ENCODE results near the gene BFAR.
A peak's percentile ranks its signal among the peaks of the same experiment; 100 is the strongest.
"Not testable (repeated sequence)": the region's sequence is repeated elsewhere in the genome, so short reads cannot be mapped to it uniquely, and the experiment has no call there.

The BFAR gene, protein sequence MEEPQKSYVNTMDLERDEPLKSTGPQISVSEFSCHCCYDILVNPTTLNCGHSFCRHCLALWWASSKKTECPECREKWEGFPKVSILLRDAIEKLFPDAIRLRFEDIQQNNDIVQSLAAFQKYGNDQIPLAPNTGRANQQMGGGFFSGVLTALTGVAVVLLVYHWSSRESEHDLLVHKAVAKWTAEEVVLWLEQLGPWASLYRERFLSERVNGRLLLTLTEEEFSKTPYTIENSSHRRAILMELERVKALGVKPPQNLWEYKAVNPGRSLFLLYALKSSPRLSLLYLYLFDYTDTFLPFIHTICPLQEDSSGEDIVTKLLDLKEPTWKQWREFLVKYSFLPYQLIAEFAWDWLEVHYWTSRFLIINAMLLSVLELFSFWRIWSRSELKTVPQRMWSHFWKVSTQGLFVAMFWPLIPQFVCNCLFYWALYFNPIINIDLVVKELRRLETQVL

DNA sequence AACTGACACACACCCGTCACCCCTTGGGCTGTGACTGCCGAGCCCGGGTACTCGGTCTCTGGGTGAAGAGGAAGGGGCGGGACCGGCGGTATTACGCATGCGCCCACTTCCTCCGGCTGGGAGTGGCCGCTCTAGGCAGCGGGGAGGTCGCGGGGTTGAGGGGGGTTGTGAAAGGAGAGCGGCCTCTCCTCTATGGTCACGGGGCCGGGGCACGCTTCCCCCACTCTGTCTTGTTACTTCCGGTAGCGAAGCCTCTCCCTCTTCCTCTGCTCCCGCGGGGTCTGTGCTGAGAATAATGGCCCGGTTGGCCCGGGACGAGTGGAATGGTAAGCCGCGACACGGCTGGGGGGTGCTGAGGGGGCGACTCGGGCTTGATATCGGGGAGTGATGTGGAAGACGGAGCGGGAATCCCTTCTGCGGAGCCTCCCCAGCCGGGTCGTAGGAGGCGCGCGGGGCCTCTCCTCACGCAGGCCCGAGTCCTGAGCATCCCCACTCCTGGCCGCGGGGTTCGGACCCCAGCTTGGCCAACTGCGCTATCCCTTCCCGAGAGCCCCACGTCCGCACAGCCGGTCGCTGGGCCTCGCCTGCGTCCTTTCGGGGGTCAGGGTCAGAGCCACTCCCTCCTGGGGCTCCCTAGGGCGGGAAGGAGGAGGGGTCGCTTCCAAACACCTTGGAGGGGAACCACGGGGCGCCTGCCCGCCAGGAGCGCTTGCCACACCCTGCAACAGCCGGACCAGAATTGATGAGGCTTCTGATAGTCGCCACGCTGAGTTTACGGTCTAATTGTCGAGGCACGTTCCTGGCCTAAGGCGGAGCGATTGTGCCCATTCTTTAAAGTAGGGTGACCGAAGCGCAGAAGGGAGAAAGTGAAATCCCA, at the start of gene BFAR:
TSS of gene BFAR (plus strand) at position 259 of the 877 bp plus-strand sequence. CDS start 11,396 bp downstream, outside the sequence.
- peak; percentile 97 for DNase-seq

GRCh38 chr16:14585287-14585686, 47.5 kb upstream of the BFAR start:
- no peak for DNase-seq

- DNase-seq = no peak
Measured at GRCh38 chr16:14586637-14587305, 46.0 kb upstream of the BFAR start.

DNA sequence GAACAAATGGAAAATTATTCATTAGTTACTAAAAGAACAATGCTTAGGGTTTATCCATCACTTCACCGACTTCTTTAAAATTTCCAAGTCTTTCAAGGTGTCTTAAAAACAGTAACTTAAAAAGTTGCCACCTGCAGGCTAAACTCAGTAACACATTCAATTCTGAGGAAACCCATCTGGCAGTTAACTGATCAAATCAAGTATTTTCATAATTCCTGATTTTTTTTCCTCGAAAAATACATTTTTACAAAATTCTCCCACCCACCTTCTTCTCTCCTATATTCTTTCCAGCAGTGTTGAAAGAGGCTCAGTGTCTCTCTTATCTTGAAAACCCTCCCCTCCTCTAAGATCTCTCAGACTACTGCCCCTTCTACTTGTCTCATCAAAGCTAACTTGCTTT, 32.6 kb upstream of the BFAR start:
- peak; percentile 35 for DNase-seq

DNA sequence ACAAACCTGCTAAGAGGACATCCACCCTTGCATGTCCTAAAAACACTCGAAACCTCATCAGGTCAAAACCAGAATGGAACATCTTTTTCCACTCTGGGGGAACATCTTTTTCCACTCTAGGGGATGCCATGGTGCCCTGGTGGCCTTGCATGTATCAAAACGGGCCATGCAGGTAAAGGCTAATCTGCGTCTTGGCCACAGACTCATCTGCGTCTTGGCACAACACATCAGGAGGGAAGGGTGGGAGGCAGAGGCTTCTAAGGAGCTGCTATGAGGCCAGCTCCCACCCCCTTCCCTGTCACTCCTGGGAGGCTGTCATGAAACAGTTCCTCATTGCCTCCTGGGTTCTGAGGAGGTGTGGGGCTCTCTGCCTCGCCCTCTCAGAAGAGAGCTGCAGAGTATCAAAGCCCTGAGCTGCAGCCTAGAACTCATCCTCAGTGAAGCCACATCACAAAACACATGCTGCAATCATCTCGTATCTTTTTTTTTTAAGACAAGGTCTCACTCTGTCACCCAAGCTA, 30.2 kb upstream of the BFAR start:
- DNase-seq = no peak

DNA sequence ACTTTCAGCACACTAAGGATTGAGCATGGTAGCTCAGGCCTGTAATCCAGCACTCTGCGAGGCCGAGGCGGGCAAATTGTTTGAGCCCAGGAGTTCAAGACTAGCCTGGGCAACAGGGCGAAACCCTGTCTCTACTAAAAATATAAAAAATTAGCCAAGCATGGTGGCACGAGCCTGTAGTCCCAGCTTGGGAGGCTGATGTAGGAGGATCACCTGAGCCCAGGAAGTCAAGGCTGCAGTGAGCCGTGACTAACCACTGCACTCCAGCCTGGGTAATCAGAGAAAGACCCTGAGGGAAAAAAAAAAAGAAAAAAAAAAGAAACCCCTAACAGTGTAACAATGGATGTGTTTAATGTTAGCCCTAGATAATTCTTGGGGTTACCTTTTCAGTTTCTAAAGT, 26.6 kb upstream of the BFAR start:
- no peak for DNase-seq

DNA sequence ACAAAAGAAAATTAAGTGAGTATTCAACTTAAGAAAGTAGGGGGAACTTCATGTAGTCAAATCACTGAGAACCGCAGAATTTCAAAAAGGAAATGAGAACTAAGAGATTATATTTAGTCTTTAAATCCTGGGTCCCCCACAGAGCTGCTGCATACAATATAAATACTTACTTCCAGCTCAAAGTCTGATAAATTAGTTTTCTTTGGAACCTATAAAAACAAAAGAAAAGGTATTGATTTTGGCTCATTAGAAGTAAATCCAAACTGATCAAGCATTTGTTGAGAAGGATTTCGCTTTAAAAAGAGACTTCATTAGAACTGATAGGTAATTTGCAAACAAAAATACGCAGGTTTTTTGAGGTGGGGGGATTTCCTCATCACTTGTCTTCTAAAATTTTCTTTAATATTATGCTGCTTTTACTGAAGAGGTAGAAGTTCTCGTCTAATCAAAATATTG, 24.6 kb upstream of the BFAR start:
- no peak for DNase-seq

- DNase-seq = no peak
Measured at GRCh38 chr16:14608604-14609003, 24.1 kb upstream of the BFAR start.

GRCh38 chr16:14609716-14610115, 23.0 kb upstream of the BFAR start:
- no peak for DNase-seq

- DNase-seq = no peak
Measured at GRCh38 chr16:14611660-14612059, 21.1 kb upstream of the BFAR start.

DNA sequence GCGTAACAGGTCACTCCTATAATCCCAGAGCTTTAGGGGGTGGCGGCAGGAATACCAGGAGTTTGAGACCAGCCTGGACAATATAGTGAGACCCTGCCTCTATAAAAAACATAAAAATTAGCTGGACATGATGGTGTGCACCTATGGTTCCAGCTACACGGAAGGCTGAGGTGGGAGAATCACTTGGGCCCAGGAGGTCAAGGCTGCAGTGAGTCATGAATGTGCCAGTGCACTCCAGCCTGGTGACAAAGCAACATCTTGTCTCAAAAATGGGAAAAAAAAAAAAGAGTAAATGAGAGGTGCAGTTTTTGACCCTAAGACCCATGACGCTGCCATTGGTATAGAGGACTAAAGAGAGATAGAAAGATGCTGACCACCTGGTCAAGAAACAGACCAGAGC, 18.8 kb upstream of the BFAR start:
- no peak for DNase-seq

GRCh38 chr16:14616280-14616679, 16.5 kb upstream of the BFAR start:
- no peak for DNase-seq

DNA sequence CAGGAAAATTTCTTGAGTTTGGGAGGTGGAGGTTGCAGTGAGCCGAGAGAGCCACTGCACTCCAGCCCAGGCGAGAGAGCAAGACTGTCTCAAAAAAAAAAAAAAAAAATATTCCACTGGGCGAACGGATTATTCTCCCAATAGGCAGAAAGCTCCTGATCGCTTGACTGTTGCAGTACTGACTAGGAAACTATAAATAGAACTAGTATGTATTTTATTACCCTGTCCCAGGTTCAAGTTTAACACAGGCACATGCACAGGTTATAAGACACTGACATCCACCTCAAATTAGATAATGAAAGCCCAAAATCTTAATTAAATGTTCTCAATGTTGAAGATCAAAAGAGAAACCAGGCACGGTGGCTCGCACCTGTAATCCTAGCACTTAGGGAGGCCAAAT, 14.2 kb upstream of the BFAR start:
- DNase-seq = no peak

GRCh38 chr16:14627078-14627477, 5.7 kb upstream of the BFAR start:
- no peak for DNase-seq

GRCh38 chr16:14628806-14629611, 3.7 kb upstream of the BFAR start:
- DNase-seq = peak; percentile 39

GRCh38 chr16:14629612-14629918, 3.2 kb upstream of the BFAR start:
- DNase-seq = no peak

GRCh38 chr16:14629919-14630619, 2.7 kb upstream of the BFAR start, which contains the start of gene PARN:
Gene PARN, minus strand, starts transcription at chr16:14630260. Its CDS starts 135 bp downstream, at chr16:14630125.
- peak; percentile 98 for DNase-seq

DNA sequence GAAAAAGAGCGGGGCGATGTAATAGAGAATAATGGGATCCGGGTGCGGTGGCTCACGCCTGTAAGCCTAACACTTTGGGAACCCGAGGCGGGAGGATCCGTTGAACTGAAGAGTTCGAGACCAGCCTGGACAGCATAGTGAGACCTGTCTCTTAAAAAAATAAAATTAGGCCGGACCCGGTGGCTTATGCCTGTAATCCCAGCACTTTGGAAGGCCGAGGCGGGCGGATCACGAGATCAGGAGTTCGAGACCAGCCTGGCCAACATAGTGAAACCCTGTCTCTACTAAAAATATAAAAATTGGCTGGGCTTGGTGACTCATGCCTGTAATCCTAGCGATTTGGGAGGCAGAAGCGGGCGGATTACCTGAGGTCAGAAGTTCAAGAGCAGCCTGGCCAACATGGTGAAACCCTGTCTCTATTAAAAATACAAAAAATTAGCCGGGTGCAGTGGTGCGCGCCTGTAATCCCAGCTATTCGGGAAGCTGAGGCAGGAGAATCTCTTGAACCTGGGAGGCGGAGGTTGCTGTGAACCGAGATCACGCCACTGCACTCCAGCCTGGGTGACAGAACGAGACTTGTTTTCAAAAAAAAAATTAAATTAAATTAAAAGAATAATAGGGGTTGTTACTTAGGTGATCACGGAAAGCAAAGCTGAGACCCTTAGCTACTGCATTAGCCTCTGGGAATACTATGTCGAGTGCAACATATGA, 2.0 kb upstream of the BFAR start:
- DNase-seq = not testable (repeated sequence)

GRCh38 chr16:14634389-14634725, 1.6 kb downstream of the BFAR start:
- DNase-seq = no peak

- DNase-seq = no peak
Measured at GRCh38 chr16:14635395-14636165, 2.8 kb downstream of the BFAR start.
